ENCODE measurements around the gene EHD4.

EHD4 gene

DNA sequence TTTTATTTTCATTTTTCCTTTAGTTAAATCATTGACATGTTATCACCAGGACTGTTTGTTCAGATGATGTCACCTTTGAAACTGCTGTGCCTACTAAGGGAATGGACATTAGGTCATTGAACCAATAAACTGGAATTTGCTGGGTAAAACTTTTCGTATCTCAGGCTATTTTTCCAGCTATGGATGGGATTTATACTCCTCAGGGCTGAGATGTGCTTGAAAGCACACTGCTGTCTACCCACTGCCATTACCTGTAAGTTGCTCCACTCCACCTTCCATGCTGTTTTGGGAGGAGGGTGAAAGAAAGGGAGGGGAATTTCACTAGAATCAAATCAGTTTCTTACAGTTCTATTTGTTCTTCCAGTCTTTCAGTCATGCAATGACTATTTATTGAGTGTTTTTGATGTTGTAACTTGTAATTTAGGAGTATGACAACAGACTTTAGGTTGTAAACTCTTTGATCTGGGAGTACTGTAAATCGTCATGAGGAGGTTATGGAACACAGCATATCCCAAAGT is 11.3 kb downstream of the EHD4 start (continued):
- TF ChIP-seq, protein P1, sequence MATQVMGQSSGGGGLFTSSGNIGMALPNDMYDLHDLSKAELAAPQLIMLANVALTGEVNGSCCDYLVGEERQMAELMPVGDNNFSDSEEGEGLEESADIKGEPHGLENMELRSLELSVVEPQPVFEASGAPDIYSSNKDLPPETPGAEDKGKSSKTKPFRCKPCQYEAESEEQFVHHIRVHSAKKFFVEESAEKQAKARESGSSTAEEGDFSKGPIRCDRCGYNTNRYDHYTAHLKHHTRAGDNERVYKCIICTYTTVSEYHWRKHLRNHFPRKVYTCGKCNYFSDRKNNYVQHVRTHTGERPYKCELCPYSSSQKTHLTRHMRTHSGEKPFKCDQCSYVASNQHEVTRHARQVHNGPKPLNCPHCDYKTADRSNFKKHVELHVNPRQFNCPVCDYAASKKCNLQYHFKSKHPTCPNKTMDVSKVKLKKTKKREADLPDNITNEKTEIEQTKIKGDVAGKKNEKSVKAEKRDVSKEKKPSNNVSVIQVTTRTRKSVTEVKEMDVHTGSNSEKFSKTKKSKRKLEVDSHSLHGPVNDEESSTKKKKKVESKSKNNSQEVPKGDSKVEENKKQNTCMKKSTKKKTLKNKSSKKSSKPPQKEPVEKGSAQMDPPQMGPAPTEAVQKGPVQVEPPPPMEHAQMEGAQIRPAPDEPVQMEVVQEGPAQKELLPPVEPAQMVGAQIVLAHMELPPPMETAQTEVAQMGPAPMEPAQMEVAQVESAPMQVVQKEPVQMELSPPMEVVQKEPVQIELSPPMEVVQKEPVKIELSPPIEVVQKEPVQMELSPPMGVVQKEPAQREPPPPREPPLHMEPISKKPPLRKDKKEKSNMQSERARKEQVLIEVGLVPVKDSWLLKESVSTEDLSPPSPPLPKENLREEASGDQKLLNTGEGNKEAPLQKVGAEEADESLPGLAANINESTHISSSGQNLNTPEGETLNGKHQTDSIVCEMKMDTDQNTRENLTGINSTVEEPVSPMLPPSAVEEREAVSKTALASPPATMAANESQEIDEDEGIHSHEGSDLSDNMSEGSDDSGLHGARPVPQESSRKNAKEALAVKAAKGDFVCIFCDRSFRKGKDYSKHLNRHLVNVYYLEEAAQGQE (tag by site-specific recombination; IDR thresholded peaks at IDR 0.05) = no peak
- TF ChIP-seq ZNF16 (tag by site-specific recombination; IDR thresholded peaks at IDR 0.05; ENCODE audit: low read depth) (no peak), ZNF558 (tag by site-specific recombination; IDR thresholded peaks at IDR 0.05) (no peak), ZNF664 (tag by site-specific recombination; IDR thresholded peaks at IDR 0.05) (0 out of 2 replicates have a peak, but pooled peaks have one; percentile 10), ZNF174 (tag by site-specific recombination; IDR thresholded peaks at IDR 0.05) (no peak), ZNF629 (tag by site-specific recombination; IDR thresholded peaks at IDR 0.05) (peak; percentile 88), ZNF24 (tag by site-specific recombination; IDR thresholded peaks at IDR 0.05) (0 out of 2 replicates have a peak, but pooled peaks have one; percentile 37), KLF8 (tag by site-specific recombination; IDR thresholded peaks at IDR 0.05) (no peak), TRIM28 (IDR thresholded peaks at IDR 0.05; ENCODE audit: borderline replicate concordance, low read length) (peak; percentile 37; the same call in 1 of the 2 replicates), KLF16 (tag by site-specific recombination; IDR thresholded peaks at IDR 0.05) (no peak), ZBTB8A (tag by site-specific recombination; IDR thresholded peaks at IDR 0.05) (no peak), GLIS2 (tag by site-specific recombination; IDR thresholded peaks at IDR 0.05) (no peak), ZNF132 (tag by site-specific recombination; IDR thresholded peaks at IDR 0.05; ENCODE audit: borderline replicate concordance) (no peak), ZNF48 (tag by site-specific recombination; IDR thresholded peaks at IDR 0.05) (no peak), ZNF776 (tag by site-specific recombination; IDR thresholded peaks at IDR 0.05; ENCODE audit: borderline replicate concordance) (no peak), ZNF266 (tag by site-specific recombination; IDR thresholded peaks at IDR 0.05; ENCODE audit: low read depth) (no peak), IKZF3 (tag by site-specific recombination; IDR thresholded peaks at IDR 0.05) (0 out of 2 replicates have a peak, but pooled peaks have one; percentile 13), ZNF221 (tag by site-specific recombination; IDR thresholded peaks at IDR 0.05; ENCODE audit: borderline replicate concordance) (no peak), ZNF2 (tag by site-specific recombination; IDR thresholded peaks at IDR 0.05) (no peak), SP7 (tag by site-specific recombination; IDR thresholded peaks at IDR 0.05) (peak; percentile 71), SP3 (tag by site-specific recombination; IDR thresholded peaks at IDR 0.05) (no peak), ZNF600 (tag by site-specific recombination; IDR thresholded peaks at IDR 0.05) (peak; percentile 91)
- TF ChIP-seq, protein P2, sequence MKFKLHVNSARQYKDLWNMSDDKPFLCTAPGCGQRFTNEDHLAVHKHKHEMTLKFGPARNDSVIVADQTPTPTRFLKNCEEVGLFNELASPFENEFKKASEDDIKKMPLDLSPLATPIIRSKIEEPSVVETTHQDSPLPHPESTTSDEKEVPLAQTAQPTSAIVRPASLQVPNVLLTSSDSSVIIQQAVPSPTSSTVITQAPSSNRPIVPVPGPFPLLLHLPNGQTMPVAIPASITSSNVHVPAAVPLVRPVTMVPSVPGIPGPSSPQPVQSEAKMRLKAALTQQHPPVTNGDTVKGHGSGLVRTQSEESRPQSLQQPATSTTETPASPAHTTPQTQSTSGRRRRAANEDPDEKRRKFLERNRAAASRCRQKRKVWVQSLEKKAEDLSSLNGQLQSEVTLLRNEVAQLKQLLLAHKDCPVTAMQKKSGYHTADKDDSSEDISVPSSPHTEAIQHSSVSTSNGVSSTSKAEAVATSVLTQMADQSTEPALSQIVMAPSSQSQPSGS (tag by site-specific recombination; IDR thresholded peaks at IDR 0.05; ENCODE audit: low read depth) = peak; percentile 95
- TF ChIP-seq, protein P3, sequence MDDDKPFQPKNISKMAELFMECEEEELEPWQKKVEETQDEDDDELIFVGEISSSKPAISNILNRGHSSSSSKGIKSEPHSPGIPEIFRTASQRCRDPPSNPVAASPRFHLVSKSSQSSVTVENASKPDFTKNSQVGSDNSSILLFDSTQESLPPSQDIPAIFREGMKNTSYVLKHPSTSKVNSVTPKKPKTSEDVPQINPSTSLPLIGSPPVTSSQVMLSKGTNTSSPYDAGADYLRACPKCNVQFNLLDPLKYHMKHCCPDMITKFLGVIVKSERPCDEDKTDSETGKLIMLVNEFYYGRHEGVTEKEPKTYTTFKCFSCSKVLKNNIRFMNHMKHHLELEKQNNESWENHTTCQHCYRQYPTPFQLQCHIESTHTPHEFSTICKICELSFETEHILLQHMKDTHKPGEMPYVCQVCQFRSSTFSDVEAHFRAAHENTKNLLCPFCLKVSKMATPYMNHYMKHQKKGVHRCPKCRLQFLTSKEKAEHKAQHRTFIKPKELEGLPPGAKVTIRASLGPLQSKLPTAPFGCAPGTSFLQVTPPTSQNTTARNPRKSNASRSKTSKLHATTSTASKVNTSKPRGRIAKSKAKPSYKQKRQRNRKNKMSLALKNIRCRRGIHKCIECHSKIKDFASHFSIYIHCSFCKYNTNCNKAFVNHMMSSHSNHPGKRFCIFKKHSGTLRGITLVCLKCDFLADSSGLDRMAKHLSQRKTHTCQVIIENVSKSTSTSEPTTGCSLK (tag by site-specific recombination; IDR thresholded peaks at IDR 0.05) = no peak
- TF ChIP-seq, protein P4, sequence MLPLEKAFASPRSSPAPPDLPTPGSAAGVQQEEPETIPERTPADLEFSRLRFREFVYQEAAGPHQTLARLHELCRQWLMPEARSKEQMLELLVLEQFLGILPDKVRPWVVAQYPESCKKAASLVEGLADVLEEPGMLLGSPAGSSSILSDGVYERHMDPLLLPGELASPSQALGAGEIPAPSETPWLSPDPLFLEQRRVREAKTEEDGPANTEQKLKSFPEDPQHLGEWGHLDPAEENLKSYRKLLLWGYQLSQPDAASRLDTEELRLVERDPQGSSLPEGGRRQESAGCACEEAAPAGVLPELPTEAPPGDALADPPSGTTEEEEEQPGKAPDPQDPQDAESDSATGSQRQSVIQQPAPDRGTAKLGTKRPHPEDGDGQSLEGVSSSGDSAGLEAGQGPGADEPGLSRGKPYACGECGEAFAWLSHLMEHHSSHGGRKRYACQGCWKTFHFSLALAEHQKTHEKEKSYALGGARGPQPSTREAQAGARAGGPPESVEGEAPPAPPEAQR (tag by site-specific recombination; IDR thresholded peaks at IDR 0.05) = no peak

All from HEK293 (cell line).